ENCODE data around the gene EEF1AKMT4.

EEF1AKMT4 gene

DNA sequence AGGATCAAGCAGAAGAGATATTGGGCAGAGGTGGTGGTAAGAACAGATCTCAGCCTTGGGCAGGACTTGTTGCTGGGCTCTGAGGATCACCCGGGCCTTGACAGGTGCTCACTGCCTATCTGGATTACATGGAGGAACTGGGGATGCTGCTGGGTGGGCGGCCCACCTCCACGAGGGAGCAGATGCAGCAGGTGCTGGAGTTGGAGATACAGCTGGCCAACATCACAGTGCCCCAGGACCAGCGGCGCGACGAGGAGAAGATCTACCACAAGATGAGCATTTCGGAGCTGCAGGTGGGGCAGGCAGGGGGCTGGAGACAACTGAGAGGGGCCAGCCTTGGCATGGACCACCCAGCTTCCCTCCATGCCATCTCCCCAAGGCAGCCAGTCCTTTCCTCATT, 34.2 kb downstream of the EEF1AKMT4 start:
- Histone ChIP-seq H3F3A (ENCODE audit: control insufficient read depth, insufficient read depth) (no peaks in the 10 kb centered on the region), H3K36me3 (ENCODE audit: control insufficient read depth, low read length) (no peaks in the 10 kb centered on the region), H4K20me1 (ENCODE audit: control insufficient read depth, insufficient read depth, low read depth, low read length) (no peaks in the 10 kb centered on the region), H3K9me2 (replicated peaks; ENCODE audit: control insufficient read depth, low read length) (no peaks in the 10 kb centered on the region), H3K4me2 (ENCODE audit: low read length) (no peak overlapping the region), H3K4me1 (ENCODE audit: control insufficient read depth, low read length) (no peaks in the 10 kb centered on the region), H3K27me3 (ENCODE audit: control insufficient read depth, low read length) (peaks cover 8% of the 10 kb centered on the region), H3K79me2 (ENCODE audit: control insufficient read depth, low read length) (no peaks in the 10 kb centered on the region), H3K9me3 (ENCODE audit: control insufficient read depth, insufficient read depth, low read length) (no peaks in the 10 kb centered on the region), H3K4me3 (ENCODE audit: low read length) (no peak overlapping the region), H3K27ac (ENCODE audit: low read depth, low read length) (no peak overlapping the region)
- TF ChIP-seq EZH2phosphoT487 (IDR thresholded peaks at IDR 0.05; ENCODE audit: borderline replicate concordance, low read length) = no peak
- TF ChIP-seq, protein P1, sequence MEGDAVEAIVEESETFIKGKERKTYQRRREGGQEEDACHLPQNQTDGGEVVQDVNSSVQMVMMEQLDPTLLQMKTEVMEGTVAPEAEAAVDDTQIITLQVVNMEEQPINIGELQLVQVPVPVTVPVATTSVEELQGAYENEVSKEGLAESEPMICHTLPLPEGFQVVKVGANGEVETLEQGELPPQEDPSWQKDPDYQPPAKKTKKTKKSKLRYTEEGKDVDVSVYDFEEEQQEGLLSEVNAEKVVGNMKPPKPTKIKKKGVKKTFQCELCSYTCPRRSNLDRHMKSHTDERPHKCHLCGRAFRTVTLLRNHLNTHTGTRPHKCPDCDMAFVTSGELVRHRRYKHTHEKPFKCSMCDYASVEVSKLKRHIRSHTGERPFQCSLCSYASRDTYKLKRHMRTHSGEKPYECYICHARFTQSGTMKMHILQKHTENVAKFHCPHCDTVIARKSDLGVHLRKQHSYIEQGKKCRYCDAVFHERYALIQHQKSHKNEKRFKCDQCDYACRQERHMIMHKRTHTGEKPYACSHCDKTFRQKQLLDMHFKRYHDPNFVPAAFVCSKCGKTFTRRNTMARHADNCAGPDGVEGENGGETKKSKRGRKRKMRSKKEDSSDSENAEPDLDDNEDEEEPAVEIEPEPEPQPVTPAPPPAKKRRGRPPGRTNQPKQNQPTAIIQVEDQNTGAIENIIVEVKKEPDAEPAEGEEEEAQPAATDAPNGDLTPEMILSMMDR (IDR thresholded peaks at IDR 0.05; ENCODE audit: low read depth, low read length, poor library complexity, severe bottlenecking) = no peak

DNA sequence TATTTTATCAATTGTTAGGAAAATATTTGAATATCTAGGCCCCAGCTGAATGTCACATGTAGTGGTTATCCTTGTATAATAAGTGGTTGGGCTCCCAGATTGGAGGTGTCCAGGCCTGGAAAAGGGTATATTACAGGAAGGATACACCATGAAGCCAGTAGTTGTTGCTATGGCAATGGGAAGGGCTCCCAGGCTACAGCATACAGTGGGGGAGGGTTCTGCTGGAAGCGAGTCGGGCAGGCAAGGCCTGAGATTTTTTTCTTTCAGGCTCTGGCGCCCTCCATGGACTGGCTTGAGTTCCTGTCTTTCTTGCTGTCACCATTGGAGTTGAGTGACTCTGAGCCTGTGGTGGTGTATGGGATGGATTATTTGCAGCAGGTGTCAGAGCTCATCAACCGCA, 35.2 kb downstream of the EEF1AKMT4 start:
- Histone ChIP-seq H3K4me2 (ENCODE audit: low read length) (no peak overlapping the region), H3K36me3 (ENCODE audit: control insufficient read depth, low read length) (no peaks in the 10 kb centered on the region)

DNA sequence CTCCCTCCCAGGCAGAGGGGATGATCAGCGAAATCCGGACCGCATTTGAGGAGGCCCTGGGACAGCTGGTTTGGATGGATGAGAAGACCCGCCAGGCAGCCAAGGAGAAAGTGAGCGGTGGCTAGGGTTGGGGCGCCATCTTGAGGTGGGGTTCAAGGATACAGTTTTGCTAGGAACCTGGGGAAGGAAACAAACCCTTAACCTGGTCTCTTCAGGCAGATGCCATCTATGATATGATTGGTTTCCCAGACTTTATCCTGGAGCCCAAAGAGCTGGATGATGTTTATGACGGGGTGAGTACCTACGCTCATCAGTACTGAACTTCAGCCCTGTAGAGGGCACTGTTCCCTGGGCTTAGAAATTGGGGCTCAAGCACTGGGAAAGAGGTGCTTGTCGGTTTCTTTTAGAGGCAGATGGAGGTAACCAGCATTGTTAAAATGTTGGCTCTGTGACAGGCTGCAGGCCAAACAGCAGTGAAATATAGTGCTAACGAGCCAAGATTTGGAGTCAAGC, 40.0 kb downstream of the EEF1AKMT4 start:
- no peaks in the 10 kb centered on the region for H3K4me1 ChIP-seq (ENCODE audit: control insufficient read depth, low read length)
- no peak overlapping the region for H3K27ac ChIP-seq (ENCODE audit: low read depth, low read length)

More for the DNA sequence above, 35.2 kb downstream of the EEF1AKMT4 start:
- no peak overlapping the region for H3K27ac ChIP-seq (ENCODE audit: low read depth, low read length)
- no peaks in the 10 kb centered on the region for H3K4me1 ChIP-seq (ENCODE audit: control insufficient read depth, low read length)
- no peaks in the 10 kb centered on the region for H3K9me2 ChIP-seq (replicated peaks; ENCODE audit: control insufficient read depth, low read length)
- no peaks in the 10 kb centered on the region for H3K9me3 ChIP-seq (ENCODE audit: control insufficient read depth, insufficient read depth, low read length)
- no peaks in the 10 kb centered on the region for H4K20me1 ChIP-seq (ENCODE audit: control insufficient read depth, insufficient read depth, low read depth, low read length)
- TF ChIP-seq, protein P1 (IDR thresholded peaks at IDR 0.05; ENCODE audit: low read depth, low read length, poor library complexity, severe bottlenecking) = peak; percentile 52
- no peak for TF ChIP-seq EZH2phosphoT487 (IDR thresholded peaks at IDR 0.05; ENCODE audit: borderline replicate concordance, low read length)
- no peaks in the 10 kb centered on the region for H3K79me2 ChIP-seq (ENCODE audit: control insufficient read depth, low read length)
- peaks cover 8% of the 10 kb centered on the region for H3K27me3 ChIP-seq (ENCODE audit: control insufficient read depth, low read length)
- H3F3A ChIP-seq (ENCODE audit: control insufficient read depth, insufficient read depth) = no peaks in the 10 kb centered on the region
- no peak overlapping the region for H3K4me3 ChIP-seq (ENCODE audit: low read length)

More for the DNA sequence above, 40.0 kb downstream of the EEF1AKMT4 start:
- peaks cover 14% of the 10 kb centered on the region for H3K27me3 ChIP-seq (ENCODE audit: control insufficient read depth, low read length)
- H4K20me1 ChIP-seq (ENCODE audit: control insufficient read depth, insufficient read depth, low read depth, low read length) = no peaks in the 10 kb centered on the region
- H3K4me2 ChIP-seq (ENCODE audit: low read length) = no peak overlapping the region
- H3K9me2 ChIP-seq (replicated peaks; ENCODE audit: control insufficient read depth, low read length) = no peaks in the 10 kb centered on the region
- H3K36me3 ChIP-seq (ENCODE audit: control insufficient read depth, low read length) = no peaks in the 10 kb centered on the region
- H3K9me3 ChIP-seq (ENCODE audit: control insufficient read depth, insufficient read depth, low read length) = no peaks in the 10 kb centered on the region
- TF ChIP-seq, protein P1 (IDR thresholded peaks at IDR 0.05; ENCODE audit: low read depth, low read length, poor library complexity, severe bottlenecking) = peak; percentile 83
- TF ChIP-seq EZH2phosphoT487 (IDR thresholded peaks at IDR 0.05; ENCODE audit: borderline replicate concordance, low read length) = no peak
- no peak overlapping the region for H3K4me3 ChIP-seq (ENCODE audit: low read length)
- H3K79me2 ChIP-seq (ENCODE audit: control insufficient read depth, low read length) = no peaks in the 10 kb centered on the region
- no peaks in the 10 kb centered on the region for H3F3A ChIP-seq (ENCODE audit: control insufficient read depth, insufficient read depth)
